HG02840 (cell line): ENCODE results near the gene CASK.
A peak's percentile ranks its signal among the peaks of the same experiment; 100 is the strongest.

Experiments
- ATAC-seq: cut with Tn5 transposase; IDR thresholded peaks from one replicate; pipeline ENCODE4 v1.9.1; 2021; ENCODE audit warnings: mild to moderate bottlenecking, moderate library complexity, moderate number of reproducible peaks; ENCODE audit not compliant: unreplicated experiment, low FRiP score

CASK gene, protein sequence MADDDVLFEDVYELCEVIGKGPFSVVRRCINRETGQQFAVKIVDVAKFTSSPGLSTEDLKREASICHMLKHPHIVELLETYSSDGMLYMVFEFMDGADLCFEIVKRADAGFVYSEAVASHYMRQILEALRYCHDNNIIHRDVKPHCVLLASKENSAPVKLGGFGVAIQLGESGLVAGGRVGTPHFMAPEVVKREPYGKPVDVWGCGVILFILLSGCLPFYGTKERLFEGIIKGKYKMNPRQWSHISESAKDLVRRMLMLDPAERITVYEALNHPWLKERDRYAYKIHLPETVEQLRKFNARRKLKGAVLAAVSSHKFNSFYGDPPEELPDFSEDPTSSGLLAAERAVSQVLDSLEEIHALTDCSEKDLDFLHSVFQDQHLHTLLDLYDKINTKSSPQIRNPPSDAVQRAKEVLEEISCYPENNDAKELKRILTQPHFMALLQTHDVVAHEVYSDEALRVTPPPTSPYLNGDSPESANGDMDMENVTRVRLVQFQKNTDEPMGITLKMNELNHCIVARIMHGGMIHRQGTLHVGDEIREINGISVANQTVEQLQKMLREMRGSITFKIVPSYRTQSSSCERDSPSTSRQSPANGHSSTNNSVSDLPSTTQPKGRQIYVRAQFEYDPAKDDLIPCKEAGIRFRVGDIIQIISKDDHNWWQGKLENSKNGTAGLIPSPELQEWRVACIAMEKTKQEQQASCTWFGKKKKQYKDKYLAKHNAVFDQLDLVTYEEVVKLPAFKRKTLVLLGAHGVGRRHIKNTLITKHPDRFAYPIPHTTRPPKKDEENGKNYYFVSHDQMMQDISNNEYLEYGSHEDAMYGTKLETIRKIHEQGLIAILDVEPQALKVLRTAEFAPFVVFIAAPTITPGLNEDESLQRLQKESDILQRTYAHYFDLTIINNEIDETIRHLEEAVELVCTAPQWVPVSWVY

DNA sequence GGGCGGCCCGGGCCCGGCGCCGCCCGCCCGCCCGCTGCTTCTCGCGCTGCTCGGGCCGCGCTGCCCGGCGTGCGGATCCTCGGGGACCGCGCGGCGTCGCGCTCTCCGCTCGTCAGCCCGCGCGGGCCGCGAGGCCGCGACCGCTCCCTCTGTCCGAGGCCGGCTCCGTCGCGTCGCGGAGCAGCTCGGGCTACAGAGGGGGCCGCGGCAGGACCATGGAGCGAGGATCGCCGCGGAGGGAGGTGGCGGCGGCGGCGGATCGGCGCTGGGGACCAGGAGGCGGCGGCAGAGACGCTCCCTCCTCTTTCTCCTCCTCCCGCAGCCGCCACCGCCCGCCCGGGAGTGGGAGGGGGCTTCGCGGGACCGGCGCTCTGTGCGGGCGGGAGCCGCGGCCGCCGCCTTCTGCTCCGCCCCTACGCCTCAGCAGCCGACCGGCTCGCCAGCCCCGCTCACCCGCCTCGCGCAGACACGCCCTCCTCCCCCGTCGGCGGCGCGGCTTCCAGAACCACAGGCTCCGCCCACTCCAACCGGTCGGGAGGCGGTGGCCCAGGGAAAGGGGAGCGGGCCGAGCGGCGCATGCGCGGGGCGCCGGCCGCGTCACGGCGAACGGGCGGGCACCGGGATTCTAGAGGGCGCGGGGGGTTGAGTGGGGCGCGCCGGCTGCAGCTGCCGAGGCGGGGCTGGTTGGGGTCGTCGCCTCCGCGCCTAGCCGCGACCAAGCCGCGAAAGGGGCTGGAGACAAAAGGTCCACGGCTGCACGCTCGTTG is at the start of gene CASK:
TSS of gene CASK (minus strand) at position 344 of the 767 bp plus-strand sequence. CDS start 566 bp downstream, outside the sequence.
- peak; percentile 78 for ATAC-seq

DNA sequence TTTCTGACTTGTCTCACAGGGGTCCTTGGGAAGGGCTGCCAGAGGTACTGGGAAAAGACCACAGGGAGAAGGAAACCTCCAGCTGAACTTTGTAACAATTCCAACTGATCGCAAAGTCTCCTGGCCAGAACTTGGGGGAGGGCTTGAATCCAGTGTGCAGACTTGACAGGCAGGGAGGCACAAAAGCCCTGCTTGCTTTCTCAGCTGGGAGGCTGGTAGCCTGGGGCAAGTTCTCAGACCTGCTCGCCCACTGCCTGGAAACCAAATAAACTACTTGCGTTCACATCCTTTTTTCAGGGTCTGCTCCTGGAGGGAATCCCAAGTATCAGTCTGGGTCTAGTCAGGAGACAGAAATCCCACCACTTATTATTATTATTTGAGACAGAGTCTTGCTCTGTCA is 48.0 kb upstream of the CASK start:
- no peak for ATAC-seq

DNA sequence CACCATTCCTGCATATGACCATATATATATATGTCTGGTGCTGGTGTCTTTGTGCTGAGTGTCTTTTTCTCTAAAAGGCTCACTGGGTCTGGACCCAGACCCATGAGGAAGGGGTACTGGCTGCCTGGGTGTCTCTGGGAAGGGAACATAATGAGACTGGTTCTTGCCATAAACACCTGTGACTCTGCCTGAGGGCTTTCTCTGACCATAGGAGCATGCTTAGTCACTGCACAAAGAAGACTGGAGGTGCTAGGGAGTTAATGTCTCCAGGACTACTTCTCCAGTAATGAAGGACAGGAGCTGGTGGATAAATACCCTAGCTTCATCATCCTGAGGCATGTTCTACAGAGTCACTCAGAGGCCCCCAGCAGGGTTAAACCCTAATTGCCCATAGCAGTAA is 47.1 kb upstream of the CASK start:
- ATAC-seq = no peak

- ATAC-seq = no peak
Observed at GRCh38 chrX:41963348-41963747, 40.0 kb upstream of the CASK start.

- ATAC-seq = no peak
Observed at GRCh38 chrX:41960142-41960541, 36.8 kb upstream of the CASK start.

GRCh38 chrX:41958861-41959260 is 35.5 kb upstream of the CASK start:
- ATAC-seq = no peak

DNA sequence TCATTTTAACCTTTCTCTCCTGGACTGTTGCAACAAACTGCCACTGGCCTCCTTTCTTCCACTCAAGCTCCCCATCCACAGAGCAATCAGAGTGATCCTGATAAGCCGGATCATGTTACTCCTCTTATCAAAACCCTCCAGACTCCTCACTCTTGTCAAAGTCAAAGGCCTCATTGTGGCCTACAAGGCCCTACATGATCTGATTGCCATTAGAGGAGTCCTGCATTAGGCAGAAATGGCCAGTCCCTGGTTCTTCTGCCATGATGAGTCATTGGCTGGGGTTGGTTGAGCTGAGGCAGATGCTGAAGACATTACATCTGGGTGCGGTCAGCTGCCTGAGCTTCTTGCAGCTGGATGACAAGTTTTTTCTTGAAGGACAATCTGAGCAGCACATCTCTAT is 32.7 kb upstream of the CASK start:
- ATAC-seq = no peak

DNA sequence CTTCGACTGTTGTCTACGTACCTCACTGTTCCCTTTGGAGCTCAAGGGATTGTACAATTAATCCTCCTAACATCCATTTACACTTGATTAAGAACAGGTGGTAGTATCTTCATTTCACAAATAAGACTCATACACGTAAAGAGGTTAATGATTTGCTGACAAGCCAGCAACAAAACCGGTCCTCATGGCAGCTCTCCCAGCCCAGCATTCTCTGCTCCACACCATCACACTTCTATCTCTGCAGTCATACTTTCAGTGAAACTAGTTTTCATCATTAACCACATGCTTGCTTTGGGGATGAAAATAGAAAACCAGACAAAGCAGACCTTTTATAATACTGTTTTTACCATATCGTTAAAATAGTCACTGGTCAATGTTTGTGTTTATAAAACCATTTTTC is 28.7 kb upstream of the CASK start:
- ATAC-seq = no peak

GRCh38 chrX:41946989-41947612 is 23.7 kb upstream of the CASK start:
- no peak for ATAC-seq

GRCh38 chrX:41946235-41946634 is 22.9 kb upstream of the CASK start:
- no peak for ATAC-seq

GRCh38 chrX:41935832-41936231 is 12.5 kb upstream of the CASK start:
- ATAC-seq = no peak

DNA sequence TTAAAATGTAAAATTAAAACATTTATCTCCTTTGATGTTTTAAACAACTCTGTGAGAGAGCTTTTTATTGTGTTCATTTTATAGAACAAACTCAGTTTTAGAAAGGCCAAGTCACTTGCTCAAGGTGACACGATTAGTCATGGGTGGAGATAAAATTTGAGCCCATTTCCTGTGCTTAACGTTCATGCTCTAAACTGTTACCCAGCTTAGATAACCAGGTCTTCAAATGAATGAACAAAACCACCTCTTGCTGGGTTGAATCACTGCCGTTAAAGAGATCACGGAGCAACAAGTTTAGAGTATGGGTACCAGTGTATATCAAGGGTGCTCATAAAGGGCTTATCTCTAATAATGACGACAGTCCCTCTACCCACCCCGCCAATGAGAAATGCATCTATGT is 10.2 kb upstream of the CASK start:
- ATAC-seq = no peak

GRCh38 chrX:41932885-41933284 is 9.5 kb upstream of the CASK start:
- no peak for ATAC-seq

GRCh38 chrX:41931591-41931990 is 8.2 kb upstream of the CASK start:
- no peak for ATAC-seq

GRCh38 chrX:41923978-41924683 is 777 bp upstream of the CASK start:
- no peak for ATAC-seq

DNA sequence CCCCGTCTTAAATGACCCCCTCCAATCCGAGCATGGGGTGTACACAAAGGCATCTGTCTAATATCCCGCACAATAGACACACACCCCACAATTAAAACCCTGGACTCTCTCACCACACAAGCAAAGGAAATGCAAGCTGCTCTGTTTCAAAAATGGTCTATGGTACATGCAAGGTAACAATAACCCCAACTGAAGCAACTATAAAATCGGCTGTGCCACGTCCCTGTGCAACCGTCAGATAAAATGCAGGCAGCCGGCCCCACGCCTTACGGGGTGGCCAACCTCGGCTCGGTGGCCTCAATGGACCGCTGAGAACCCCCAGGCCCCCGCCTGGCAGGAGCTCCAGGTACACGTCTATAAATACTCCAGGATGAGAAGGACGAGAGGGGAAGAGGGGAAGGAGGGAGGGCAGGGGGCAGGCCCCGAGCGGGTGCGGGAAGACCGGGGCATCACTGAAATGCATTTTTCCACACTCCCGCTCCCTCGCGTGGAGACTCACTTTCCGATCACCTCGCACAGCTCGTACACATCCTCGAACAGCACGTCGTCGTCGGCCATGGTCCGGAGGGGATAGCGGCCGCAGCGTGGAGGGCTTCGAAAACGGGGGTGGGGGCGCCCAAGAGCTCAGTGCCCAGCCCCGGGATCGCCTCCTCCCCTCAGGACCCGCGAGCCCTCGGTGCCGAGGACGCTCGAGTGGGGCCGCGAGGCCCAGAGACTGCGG is 763 bp downstream of the CASK start:
- peak; percentile 16 for ATAC-seq

DNA sequence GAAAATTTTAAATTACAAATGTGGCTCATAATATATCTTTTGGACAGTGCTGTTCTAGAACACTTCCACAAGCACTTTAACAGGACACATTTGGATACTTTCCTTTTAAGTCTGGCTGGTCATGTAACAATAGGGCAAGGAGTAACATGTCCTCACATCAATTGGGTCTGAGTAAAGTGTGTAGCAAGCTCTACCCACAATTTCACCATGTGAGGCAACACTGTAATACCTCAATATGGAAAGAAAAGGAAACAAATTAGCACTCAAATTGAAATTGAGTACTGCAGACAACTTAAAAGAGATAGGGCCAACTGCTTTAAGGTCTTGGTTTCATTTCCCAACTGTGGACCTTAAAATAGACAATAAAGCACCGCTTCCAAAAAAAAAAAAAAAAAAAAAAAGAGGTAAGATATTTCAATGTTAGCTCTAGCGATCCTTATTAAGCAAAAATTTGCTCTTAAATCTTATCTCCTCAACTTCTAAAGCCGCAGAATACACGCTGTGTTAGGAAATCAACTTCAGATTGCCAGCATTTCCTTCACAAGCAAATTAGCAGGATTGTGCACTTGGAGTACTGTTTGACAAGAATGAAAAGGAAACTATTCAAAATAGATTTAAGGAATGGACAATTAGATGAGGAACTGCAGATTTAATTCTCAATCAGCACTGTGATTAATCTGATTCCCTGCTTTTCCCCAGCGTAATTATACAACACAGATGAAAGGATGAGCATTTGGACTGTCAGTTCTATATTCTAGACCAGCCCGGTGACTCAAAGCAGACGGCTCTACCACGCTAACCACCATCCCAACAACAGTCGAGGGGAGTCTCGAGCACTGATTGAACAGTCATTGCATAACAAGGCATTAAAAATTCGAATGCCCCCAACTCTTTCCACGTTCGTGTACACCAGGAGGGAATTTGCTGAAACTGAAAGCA is 1.6 kb downstream of the CASK start:
- ATAC-seq = no peak

DNA sequence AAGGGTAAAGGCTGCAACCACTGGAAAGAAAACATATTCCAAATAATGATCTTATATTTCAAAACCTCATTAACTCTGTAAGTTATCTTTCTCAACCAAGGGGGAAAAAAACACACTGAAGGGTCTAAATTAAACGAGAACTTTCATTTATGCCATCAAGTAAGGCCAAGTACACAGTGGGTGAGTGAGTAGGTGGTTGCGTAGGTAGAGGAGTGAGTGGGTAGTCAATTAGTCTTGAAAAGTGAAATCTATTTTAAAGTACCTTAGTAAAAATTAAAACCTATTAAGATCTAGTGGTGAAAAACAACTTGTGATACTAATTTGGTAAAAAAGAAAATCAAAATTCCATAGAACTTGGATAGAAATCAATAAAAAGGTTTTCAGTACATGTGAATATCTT is 3.5 kb downstream of the CASK start:
- no peak for ATAC-seq
